ENCODE data around the gene REXO1.
"Not testable (repeated sequence)": the region's sequence is repeated elsewhere in the genome, so short reads cannot be mapped to it uniquely, and the experiment has no call there.

Gene REXO1

GRCh38 chr19:1875646-1876495 lies 27.6 kb upstream of the REXO1 start:
- DNase-seq (ENCODE audit: low spot score): peak; percentile 92

- not testable (repeated sequence) for DNase-seq (ENCODE audit: low spot score)
Observed at GRCh38 chr19:1875265-1875645, 27.0 kb upstream of the REXO1 start.

- DNase-seq (ENCODE audit: low spot score): no peak
Observed at GRCh38 chr19:1874554-1875185, 26.4 kb upstream of the REXO1 start.

- DNase-seq (ENCODE audit: low spot score): no peak
Observed at GRCh38 chr19:1873524-1874473, 25.5 kb upstream of the REXO1 start.

- DNase-seq (ENCODE audit: low spot score): no peak
Observed at GRCh38 chr19:1872807-1873523, 24.7 kb upstream of the REXO1 start.

GRCh38 chr19:1871630-1872029 lies 23.3 kb upstream of the REXO1 start:
- DNase-seq (ENCODE audit: low spot score): no peak

- DNase-seq (ENCODE audit: low spot score): no peak
Observed at GRCh38 chr19:1871140-1871597, 22.9 kb upstream of the REXO1 start.

GRCh38 chr19:1868971-1869370 lies 20.7 kb upstream of the REXO1 start:
- no peak for DNase-seq (ENCODE audit: low spot score)

- no peak for DNase-seq (ENCODE audit: low spot score)
Observed at GRCh38 chr19:1867349-1867724, 19.1 kb upstream of the REXO1 start.

- no peak for DNase-seq (ENCODE audit: low spot score)
Observed at GRCh38 chr19:1866693-1867348, 18.5 kb upstream of the REXO1 start.

GRCh38 chr19:1865172-1866010 lies 17.1 kb upstream of the REXO1 start:
- no peak for DNase-seq (ENCODE audit: low spot score)

GRCh38 chr19:1864480-1865171 lies 16.3 kb upstream of the REXO1 start:
- peak; percentile 90 for DNase-seq (ENCODE audit: low spot score)

GRCh38 chr19:1863638-1864479 lies 15.6 kb upstream of the REXO1 start:
- peak; percentile 97 for DNase-seq (ENCODE audit: low spot score)

GRCh38 chr19:1863328-1863637 lies 15.0 kb upstream of the REXO1 start, which contains the start of gene KLF16:
Gene KLF16, minus strand, starts transcription at chr19:1863579. Its CDS starts 82 bp downstream, at chr19:1863497.
- DNase-seq (ENCODE audit: low spot score): no peak

GRCh38 chr19:1862424-1863327 lies 14.4 kb upstream of the REXO1 start:
- peak; percentile 73 for DNase-seq (ENCODE audit: low spot score)

- DNase-seq (ENCODE audit: low spot score): no peak
Observed at GRCh38 chr19:1862068-1862423, 13.8 kb upstream of the REXO1 start.

- DNase-seq (ENCODE audit: low spot score): no peak
Observed at GRCh38 chr19:1861599-1862031, 13.3 kb upstream of the REXO1 start.

Measured in ecto neural progenitor cell (in vitro differentiated cells).